ENCODE results near the gene RPTOR. TPM values are rescaled to one million over a fixed set of nuclear protein-coding genes. Genes with fewer than 3 reads are reported as not detected.

The RPTOR gene
- polyA plus RNA-seq, 2 donors = 7.1 to 10.5 TPM

DNA sequence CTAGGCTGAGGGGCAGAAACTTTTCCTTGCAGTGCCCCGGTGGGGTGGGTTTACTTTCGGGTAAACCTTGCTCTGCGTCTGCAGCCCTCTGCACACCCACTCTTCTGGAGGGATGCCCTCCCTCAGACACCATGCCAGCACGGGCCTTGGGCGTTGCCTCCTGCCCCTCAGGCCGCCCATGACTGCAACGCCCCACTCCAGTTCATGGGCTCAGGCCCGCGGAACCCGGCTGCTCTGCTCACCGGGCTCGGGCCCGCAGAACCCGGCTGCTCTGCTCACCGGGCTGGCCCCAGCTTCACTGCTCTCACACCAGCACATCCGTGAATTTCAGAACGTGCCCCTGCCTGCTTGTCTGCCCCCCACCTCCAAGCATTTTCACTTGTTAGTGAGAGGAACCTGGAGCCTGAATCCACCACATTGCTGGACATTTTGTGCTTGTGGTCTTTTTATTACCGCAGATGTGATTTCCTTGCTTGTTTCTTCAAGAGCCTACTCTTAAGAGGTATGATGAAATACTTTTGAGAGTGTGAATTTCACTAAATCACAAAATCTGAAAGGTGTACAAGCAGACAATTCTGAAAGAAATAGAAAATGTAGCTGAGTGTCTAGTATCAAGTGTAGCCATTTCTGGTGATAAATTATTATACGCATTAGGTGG lies 130.9 kb downstream of the RPTOR start:
- no peak overlapping the region for H3K27ac ChIP-seq (ENCODE audit: low read depth in 2 of 2, low read length in 1 of 2)
- peaks cover 0 to 2% of the 10 kb centered on the region in 2 donors for H3K4me1 ChIP-seq (ENCODE audit: control insufficient read depth in 2 of 2, insufficient read depth in 2 of 2, low read length in 1 of 2)
- no peaks in the 10 kb centered on the region for H3K27me3 ChIP-seq (ENCODE audit: control insufficient read depth in 1 of 2, insufficient read depth in 2 of 2, low read length in 2 of 2)
- H3K9me3 ChIP-seq (ENCODE audit: control insufficient read depth in 2 of 2, insufficient read depth in 1 of 2, low read depth in 1 of 2, low read length in 1 of 2) = no peaks in the 10 kb centered on the region
- no peaks in the 10 kb centered on the region for H3K36me3 ChIP-seq (ENCODE audit: control insufficient read depth in 2 of 2, insufficient read depth in 2 of 2, low read length in 1 of 2)
- WGBS, 2 donors = 65 to 79% methylated on average over 19 of the region's 19 CpGs
- no peak overlapping the region for H3K4me3 ChIP-seq (ENCODE audit: low read depth in 1 of 2, low read length in 2 of 2)

DNA sequence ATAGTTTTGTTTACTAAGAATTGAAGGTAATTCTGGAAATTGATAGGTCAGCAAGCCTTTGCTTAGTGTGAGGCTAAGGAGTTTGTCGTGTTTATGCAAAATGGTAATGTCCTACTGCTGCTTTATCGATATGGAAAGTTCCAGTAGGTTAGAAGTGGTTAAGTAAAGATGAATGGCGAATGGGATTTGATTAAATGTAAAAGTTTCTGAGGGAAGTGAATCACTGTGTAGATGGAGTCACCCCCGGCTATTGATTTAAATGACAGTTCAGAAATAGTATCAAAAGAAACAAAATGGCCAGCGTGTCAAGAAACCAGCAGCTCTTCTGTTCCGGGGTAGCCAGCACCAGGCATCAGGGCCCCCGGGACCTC lies 131.4 kb downstream of the RPTOR start:
- Histone ChIP-seq H3K36me3 (ENCODE audit: control insufficient read depth in 2 of 2, insufficient read depth in 2 of 2, low read length in 1 of 2) (no peaks in the 10 kb centered on the region), H3K27ac (ENCODE audit: low read depth in 2 of 2, low read length in 1 of 2) (no peak overlapping the region), H3K4me3 (ENCODE audit: low read depth in 1 of 2, low read length in 2 of 2) (no peak overlapping the region), H3K4me1 (ENCODE audit: control insufficient read depth in 2 of 2, insufficient read depth in 2 of 2, low read length in 1 of 2) (peaks cover 0 to 2% of the 10 kb centered on the region in 2 donors), H3K9me3 (ENCODE audit: control insufficient read depth in 2 of 2, insufficient read depth in 1 of 2, low read depth in 1 of 2, low read length in 1 of 2) (no peaks in the 10 kb centered on the region), H3K27me3 (ENCODE audit: control insufficient read depth in 1 of 2, insufficient read depth in 2 of 2, low read length in 2 of 2) (no peaks in the 10 kb centered on the region)
- WGBS, 2 donors = 93 to 96% methylated on average over 7 of the region's 7 CpGs

DNA sequence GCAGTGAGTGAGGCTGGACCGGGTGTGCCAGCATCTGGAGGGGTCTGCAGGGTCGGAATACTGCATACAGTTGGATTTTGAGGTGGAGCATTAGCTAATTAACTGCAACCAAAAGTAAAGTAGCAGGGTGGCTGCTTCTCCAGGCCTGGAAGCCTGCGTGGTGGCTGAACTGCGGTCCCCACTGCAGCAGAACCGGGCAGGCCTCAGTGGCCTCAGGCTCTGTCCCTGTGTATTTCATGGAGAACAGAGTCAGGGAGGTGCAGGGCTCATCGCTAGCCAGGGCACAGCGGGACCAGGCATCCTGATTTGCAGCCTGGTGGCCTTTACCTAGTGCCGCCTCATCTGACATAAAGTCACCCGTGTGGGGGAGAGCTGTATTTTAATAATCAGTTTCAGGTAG lies 131.9 kb downstream of the RPTOR start:
- Histone ChIP-seq H3K9me3 (ENCODE audit: control insufficient read depth in 2 of 2, insufficient read depth in 1 of 2, low read depth in 1 of 2, low read length in 1 of 2) (no peaks in the 10 kb centered on the region), H3K4me3 (ENCODE audit: low read depth in 1 of 2, low read length in 2 of 2) (no peak overlapping the region), H3K36me3 (ENCODE audit: control insufficient read depth in 2 of 2, insufficient read depth in 2 of 2, low read length in 1 of 2) (no peaks in the 10 kb centered on the region), H3K4me1 (ENCODE audit: control insufficient read depth in 2 of 2, insufficient read depth in 2 of 2, low read length in 1 of 2) (peaks cover 0 to 2% of the 10 kb centered on the region in 2 donors), H3K27me3 (ENCODE audit: control insufficient read depth in 1 of 2, insufficient read depth in 2 of 2, low read length in 2 of 2) (no peaks in the 10 kb centered on the region), H3K27ac (ENCODE audit: low read depth in 2 of 2, low read length in 1 of 2) (no peak overlapping the region)
- 87 to 90% methylated on average over 9 of the region's 9 CpGs for WGBS, 2 donors

DNA sequence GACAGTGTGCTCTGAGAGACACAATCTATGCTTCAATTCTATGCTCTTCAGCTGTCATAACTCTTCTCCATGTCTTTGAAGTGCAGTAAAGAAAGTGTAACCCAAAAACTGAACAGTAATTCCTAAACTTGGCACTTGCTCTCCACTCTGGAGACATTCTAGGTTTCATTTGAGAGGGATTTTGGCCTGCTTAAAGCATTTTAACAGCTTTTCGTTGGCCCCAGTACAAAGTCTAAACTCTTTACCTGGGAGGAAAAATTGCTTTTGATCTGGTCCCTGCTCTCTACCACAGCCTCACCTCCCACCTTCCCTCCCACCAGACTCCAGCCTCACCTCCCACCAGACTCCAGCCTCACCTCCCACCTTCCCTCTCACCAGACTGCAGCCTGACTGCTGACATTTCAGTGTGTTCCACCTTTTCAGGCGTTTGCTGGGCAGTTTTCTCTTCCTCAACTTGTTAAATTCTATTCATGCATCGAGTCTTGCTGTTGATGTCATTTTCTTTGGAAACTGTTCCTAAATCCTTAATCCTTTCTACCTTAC lies 132.6 kb downstream of the RPTOR start:
- H3K27ac ChIP-seq (ENCODE audit: low read depth in 2 of 2, low read length in 1 of 2) = no peak overlapping the region
- H3K36me3 ChIP-seq (ENCODE audit: control insufficient read depth in 2 of 2, insufficient read depth in 2 of 2, low read length in 1 of 2) = no peaks in the 10 kb centered on the region
- H3K4me3 ChIP-seq (ENCODE audit: low read depth in 1 of 2, low read length in 2 of 2) = no peak overlapping the region
- WGBS, 2 donors = 69 to 81% methylated on average over 3 of the region's 3 CpGs
- H3K9me3 ChIP-seq (ENCODE audit: control insufficient read depth in 2 of 2, insufficient read depth in 1 of 2, low read depth in 1 of 2, low read length in 1 of 2) = no peaks in the 10 kb centered on the region
- H3K4me1 ChIP-seq (ENCODE audit: control insufficient read depth in 2 of 2, insufficient read depth in 2 of 2, low read length in 1 of 2) = peaks cover 2% of the 10 kb centered on the region in 2 donors
- H3K27me3 ChIP-seq (ENCODE audit: control insufficient read depth in 1 of 2, insufficient read depth in 2 of 2, low read length in 2 of 2) = no peaks in the 10 kb centered on the region

DNA sequence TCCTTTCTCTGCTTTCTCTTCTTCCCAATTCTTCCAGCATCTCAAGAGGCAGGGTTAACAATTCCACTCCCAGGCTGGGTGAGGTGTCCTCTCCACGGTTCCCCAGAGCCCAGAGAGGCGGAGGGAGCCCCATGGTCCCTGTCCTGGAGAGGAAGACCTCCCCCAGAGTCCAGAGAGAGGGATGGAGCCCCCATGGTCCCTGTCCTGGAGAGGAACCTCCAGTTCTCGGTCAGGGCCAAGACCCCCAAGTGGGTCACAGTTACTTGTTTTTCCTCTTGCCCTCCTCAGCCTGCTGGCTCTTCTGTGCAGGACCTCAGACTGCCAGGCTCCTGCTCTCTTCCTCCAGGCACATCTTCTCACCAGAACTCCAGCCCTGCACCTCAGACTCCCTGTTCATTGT lies 135.2 kb downstream of the RPTOR start:
- 91 to 92% methylated on average over 3 of the region's 3 CpGs for WGBS, 2 donors
- Histone ChIP-seq H3K4me1 (ENCODE audit: control insufficient read depth in 2 of 2, insufficient read depth in 2 of 2, low read length in 1 of 2) (peaks cover 2 to 4% of the 10 kb centered on the region in 2 donors), H3K9me3 (ENCODE audit: control insufficient read depth in 2 of 2, insufficient read depth in 1 of 2, low read depth in 1 of 2, low read length in 1 of 2) (no peaks in the 10 kb centered on the region), H3K4me3 (ENCODE audit: low read depth in 1 of 2, low read length in 2 of 2) (no peak overlapping the region), H3K27ac (ENCODE audit: low read depth in 2 of 2, low read length in 1 of 2) (no peak overlapping the region), H3K27me3 (ENCODE audit: control insufficient read depth in 1 of 2, insufficient read depth in 2 of 2, low read length in 2 of 2) (no peaks in the 10 kb centered on the region), H3K36me3 (ENCODE audit: control insufficient read depth in 2 of 2, insufficient read depth in 2 of 2, low read length in 1 of 2) (no peaks in the 10 kb centered on the region)

DNA sequence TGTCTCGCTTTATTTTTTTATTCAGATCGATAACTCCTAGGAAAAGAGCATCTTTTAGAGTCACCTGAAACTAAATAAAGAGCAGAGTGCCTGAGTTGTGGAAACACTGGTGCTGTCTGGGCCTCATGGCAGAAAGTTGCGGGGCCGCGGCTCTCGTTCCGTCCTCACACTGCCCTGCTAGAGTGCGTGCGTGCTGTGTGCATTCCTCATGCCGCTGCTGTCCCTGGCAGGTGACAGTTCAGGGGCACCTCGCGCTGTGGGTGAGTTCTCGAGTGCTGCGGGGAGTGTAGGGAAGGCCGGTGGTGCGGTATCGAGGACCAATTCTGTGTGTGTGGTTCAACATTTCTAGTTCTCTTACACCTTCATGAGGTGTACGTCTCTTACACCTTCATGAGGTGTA lies 136.6 kb downstream of the RPTOR start:
- Histone ChIP-seq H3K4me1 (ENCODE audit: control insufficient read depth in 2 of 2, insufficient read depth in 2 of 2, low read length in 1 of 2) (peaks cover 0 to 4% of the 10 kb centered on the region in 2 donors), H3K4me3 (ENCODE audit: low read depth in 1 of 2, low read length in 2 of 2) (no peak overlapping the region), H3K9me3 (ENCODE audit: control insufficient read depth in 2 of 2, insufficient read depth in 1 of 2, low read depth in 1 of 2, low read length in 1 of 2) (no peaks in the 10 kb centered on the region), H3K36me3 (ENCODE audit: control insufficient read depth in 2 of 2, insufficient read depth in 2 of 2, low read length in 1 of 2) (no peaks in the 10 kb centered on the region), H3K27ac (ENCODE audit: low read depth in 2 of 2, low read length in 1 of 2) (no peak overlapping the region), H3K27me3 (ENCODE audit: control insufficient read depth in 1 of 2, insufficient read depth in 2 of 2, low read length in 2 of 2) (no peaks in the 10 kb centered on the region)
- WGBS, 2 donors = 95 to 99% methylated on average over 18 of the region's 18 CpGs

DNA sequence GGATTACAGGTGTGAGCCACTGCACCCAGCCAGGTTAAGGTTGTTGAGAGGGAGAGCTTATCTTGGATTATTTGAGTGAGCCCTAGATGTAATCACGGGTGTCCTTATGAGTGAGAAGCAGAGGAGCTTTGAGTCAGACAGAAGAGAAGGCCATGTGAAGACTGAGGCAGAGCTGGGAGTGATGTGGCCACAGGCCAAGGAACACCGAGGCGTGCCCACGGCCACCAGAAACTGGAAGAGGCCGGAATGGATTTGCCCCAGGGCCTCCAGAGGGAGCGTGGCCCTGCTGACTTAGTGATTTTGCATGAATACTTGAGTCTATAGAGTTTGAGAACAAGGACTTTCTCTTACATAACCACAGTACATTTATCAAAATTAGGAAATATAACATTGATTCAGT lies 137.7 kb downstream of the RPTOR start:
- no peaks in the 10 kb centered on the region for H3K27me3 ChIP-seq (ENCODE audit: control insufficient read depth in 1 of 2, insufficient read depth in 2 of 2, low read length in 2 of 2)
- H3K27ac ChIP-seq (ENCODE audit: low read depth in 2 of 2, low read length in 1 of 2) = no peak overlapping the region
- 63 to 69% methylated on average over 6 of the region's 6 CpGs for WGBS, 2 donors
- no peaks in the 10 kb centered on the region for H3K9me3 ChIP-seq (ENCODE audit: control insufficient read depth in 2 of 2, insufficient read depth in 1 of 2, low read depth in 1 of 2, low read length in 1 of 2)
- H3K4me1 ChIP-seq (ENCODE audit: control insufficient read depth in 2 of 2, insufficient read depth in 2 of 2, low read length in 1 of 2) = peaks cover 0 to 4% of the 10 kb centered on the region in 2 donors
- H3K36me3 ChIP-seq (ENCODE audit: control insufficient read depth in 2 of 2, insufficient read depth in 2 of 2, low read length in 1 of 2) = no peaks in the 10 kb centered on the region
- H3K4me3 ChIP-seq (ENCODE audit: low read depth in 1 of 2, low read length in 2 of 2) = no peak overlapping the region

DNA sequence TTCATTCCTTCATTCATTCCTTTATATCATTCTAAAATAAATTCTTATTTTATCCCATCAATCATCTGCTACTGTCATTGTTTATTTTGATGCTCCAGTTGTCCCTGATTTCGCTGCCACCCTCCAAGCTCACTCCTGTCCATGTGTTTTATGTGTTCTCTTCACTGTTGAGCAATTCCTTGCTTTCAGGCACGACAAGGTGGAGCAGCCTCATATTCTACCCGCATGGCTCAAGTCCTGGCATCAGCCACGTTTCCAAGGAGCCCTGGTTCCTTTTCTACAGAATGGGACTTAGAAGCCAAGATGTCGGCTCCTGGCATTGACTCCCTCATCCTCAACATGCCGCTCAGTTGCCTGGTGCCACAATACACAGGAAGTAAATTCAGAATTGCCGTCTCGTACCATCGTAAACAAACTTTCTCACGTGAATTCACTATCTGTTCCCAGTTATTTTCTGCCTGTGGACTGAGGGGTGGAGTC lies 139.0 kb downstream of the RPTOR start:
- no peaks in the 10 kb centered on the region for H3K36me3 ChIP-seq (ENCODE audit: control insufficient read depth in 2 of 2, insufficient read depth in 2 of 2, low read length in 1 of 2)
- no peaks in the 10 kb centered on the region for H3K27me3 ChIP-seq (ENCODE audit: control insufficient read depth in 1 of 2, insufficient read depth in 2 of 2, low read length in 2 of 2)
- WGBS, 2 donors = 78 to 79% methylated on average over 10 of the region's 10 CpGs
- peaks cover 0 to 4% of the 10 kb centered on the region in 2 donors for H3K4me1 ChIP-seq (ENCODE audit: control insufficient read depth in 2 of 2, insufficient read depth in 2 of 2, low read length in 1 of 2)
- no peak overlapping the region for H3K4me3 ChIP-seq (ENCODE audit: low read depth in 1 of 2, low read length in 2 of 2)
- no peaks in the 10 kb centered on the region for H3K9me3 ChIP-seq (ENCODE audit: control insufficient read depth in 2 of 2, insufficient read depth in 1 of 2, low read depth in 1 of 2, low read length in 1 of 2)
- no peak overlapping the region for H3K27ac ChIP-seq (ENCODE audit: low read depth in 2 of 2, low read length in 1 of 2)

DNA sequence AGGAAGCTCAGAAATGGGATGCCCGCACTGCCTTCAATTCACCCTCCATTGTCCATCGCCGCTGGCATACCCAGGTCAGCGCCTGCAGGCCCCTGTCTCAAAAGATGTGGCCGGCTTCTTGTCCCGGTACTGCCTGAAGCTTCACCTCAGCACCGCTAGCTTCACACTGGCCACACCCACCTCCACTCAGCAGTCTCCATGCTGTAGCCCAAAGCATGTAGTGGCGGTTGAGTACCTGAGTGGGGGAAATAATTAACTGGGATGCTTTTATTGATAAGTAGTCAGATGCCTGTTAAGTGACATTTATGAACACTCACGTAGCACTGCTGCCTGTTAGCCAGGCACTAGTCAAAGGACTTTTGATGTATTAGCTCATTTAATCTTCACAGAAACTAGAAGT lies 143.2 kb downstream of the RPTOR start:
- H3K4me3 ChIP-seq (ENCODE audit: low read depth in 1 of 2, low read length in 2 of 2) = no peak overlapping the region
- no peak overlapping the region for H3K27ac ChIP-seq (ENCODE audit: low read depth in 2 of 2, low read length in 1 of 2)
- no peaks in the 10 kb centered on the region for H3K9me3 ChIP-seq (ENCODE audit: control insufficient read depth in 2 of 2, insufficient read depth in 1 of 2, low read depth in 1 of 2, low read length in 1 of 2)
- WGBS, 2 donors = 94 to 97% methylated on average over 9 of the region's 9 CpGs
- no peaks in the 10 kb centered on the region for H3K36me3 ChIP-seq (ENCODE audit: control insufficient read depth in 2 of 2, insufficient read depth in 2 of 2, low read length in 1 of 2)
- H3K4me1 ChIP-seq (ENCODE audit: control insufficient read depth in 2 of 2, insufficient read depth in 2 of 2, low read length in 1 of 2) = no peaks in the 10 kb centered on the region
- H3K27me3 ChIP-seq (ENCODE audit: control insufficient read depth in 1 of 2, insufficient read depth in 2 of 2, low read length in 2 of 2) = no peaks in the 10 kb centered on the region

DNA sequence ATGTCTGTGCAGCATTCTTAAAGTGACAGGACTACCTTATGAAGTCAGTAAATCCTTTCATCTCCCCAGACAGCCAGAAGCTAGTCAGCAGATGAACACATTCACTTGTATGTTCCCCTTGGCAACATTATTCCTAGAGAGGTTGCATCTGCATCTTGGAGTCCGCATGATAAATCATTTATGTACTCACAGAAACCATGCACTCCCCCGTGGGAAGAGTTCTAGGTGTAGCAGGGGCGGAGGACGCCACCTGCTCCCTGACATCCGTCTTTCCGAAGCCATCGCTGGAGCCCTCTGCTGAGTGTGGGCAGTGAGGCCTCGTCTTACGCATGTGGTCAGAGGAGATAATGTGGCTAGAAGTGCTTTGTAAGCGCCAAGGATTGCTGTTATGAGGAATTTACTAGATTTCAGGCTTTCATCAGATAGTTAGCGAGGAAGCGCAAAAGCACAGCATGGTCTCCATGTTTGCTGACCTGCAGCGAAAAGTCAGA lies 144.5 kb downstream of the RPTOR start:
- Histone ChIP-seq H3K4me1 (ENCODE audit: control insufficient read depth in 2 of 2, insufficient read depth in 2 of 2, low read length in 1 of 2) (no peaks in the 10 kb centered on the region), H3K9me3 (ENCODE audit: control insufficient read depth in 2 of 2, insufficient read depth in 1 of 2, low read depth in 1 of 2, low read length in 1 of 2) (no peaks in the 10 kb centered on the region), H3K4me3 (ENCODE audit: low read depth in 1 of 2, low read length in 2 of 2) (no peak overlapping the region), H3K36me3 (ENCODE audit: control insufficient read depth in 2 of 2, insufficient read depth in 2 of 2, low read length in 1 of 2) (no peaks in the 10 kb centered on the region), H3K27me3 (ENCODE audit: control insufficient read depth in 1 of 2, insufficient read depth in 2 of 2, low read length in 2 of 2) (no peaks in the 10 kb centered on the region), H3K27ac (ENCODE audit: low read depth in 2 of 2, low read length in 1 of 2) (no peak overlapping the region)
- WGBS, 2 donors = 89 to 92% methylated on average over 13 of the region's 13 CpGs
